Breast epithelium (tissue), 3 donors: ENCODE results near the gene HSDL1.

Experiments
- POLR2A ChIP-seq: fragments of 450-650 bp; IDR thresholded peaks from one replicate; pipeline ENCODE4 v1.6.1; 2016; ENCODE audit warnings: antibody characterized with exemption, mild to moderate bottlenecking, moderate library complexity
- TF ChIP-seq, protein P1 (sequence below), 3 donors: fragments of 450-650 bp; IDR thresholded peaks; one replicate each; pipeline ENCODE4 v1.5.1; 2016 to 2017; ENCODE audit warnings: antibody characterized with exemption in 3 of 3, mild to moderate bottlenecking in 3 of 3, moderate library complexity in 3 of 3

DNA sequence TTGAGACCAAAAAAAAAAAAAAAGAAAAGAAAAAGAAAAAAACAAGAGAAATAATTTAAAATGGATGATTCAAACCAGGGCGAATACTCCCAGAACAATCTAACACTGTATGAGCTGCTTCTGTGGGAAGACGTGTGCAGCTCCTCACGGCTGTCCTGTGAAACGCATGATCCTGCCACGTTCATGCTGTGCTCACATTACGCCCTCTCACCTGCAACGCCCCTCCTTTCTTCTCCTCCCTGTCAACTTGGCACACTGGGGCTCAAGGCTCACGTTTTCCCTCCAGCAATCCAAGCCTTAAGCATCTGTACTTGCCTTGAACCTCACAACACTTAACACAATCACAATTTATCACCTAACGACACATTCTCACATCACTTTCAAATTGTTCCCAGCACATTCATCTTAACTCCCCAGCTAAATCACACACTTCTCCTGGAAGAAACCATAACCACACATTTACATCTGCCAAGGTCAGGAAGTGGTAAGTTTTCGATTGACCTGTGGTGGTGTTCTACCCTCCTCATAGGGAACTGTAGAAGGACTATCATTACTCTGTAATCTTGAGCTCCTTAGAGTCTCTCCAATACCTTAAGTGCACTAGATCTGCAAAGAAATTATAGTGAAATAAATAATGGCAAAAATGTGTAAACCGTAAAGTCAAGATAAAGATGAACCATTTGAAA lies 57.4 kb downstream of the HSDL1 start:
- TF ChIP-seq, protein P1, sequence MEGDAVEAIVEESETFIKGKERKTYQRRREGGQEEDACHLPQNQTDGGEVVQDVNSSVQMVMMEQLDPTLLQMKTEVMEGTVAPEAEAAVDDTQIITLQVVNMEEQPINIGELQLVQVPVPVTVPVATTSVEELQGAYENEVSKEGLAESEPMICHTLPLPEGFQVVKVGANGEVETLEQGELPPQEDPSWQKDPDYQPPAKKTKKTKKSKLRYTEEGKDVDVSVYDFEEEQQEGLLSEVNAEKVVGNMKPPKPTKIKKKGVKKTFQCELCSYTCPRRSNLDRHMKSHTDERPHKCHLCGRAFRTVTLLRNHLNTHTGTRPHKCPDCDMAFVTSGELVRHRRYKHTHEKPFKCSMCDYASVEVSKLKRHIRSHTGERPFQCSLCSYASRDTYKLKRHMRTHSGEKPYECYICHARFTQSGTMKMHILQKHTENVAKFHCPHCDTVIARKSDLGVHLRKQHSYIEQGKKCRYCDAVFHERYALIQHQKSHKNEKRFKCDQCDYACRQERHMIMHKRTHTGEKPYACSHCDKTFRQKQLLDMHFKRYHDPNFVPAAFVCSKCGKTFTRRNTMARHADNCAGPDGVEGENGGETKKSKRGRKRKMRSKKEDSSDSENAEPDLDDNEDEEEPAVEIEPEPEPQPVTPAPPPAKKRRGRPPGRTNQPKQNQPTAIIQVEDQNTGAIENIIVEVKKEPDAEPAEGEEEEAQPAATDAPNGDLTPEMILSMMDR (IDR thresholded peaks at IDR 0.05): no peak
- no peak for TF ChIP-seq POLR2A
